Stimulated activated CD8-positive, alpha-beta memory T cell treated with anti-CD3 and anti-CD28 coated beads, Interleukin-2, amount 100 ng/mL, for 1 hour (primary cell): ENCODE results near the gene IL11.

Source experiments
- DNase-seq, 2 donors: peaks; one replicate each; pipeline ENCODE4 v3.0.0-alpha.2; 2020; ENCODE audit warnings: low read depth in 2 of 2

The IL11 gene

GRCh38 chr19:55372316-55373081 lies 2.2 kb upstream of the IL11 start:
- no peak for DNase-seq

- DNase-seq = no peak
Observed at GRCh38 chr19:55369653-55370304, 484 bp downstream of the IL11 start.

GRCh38 chr19:55368701-55369563 lies 1.3 kb downstream of the IL11 start:
- no peak for DNase-seq

GRCh38 chr19:55368106-55368505 lies 2.2 kb downstream of the IL11 start:
- no peak for DNase-seq

GRCh38 chr19:55366790-55367189 lies 3.5 kb downstream of the IL11 start:
- no peak for DNase-seq

- DNase-seq = no peak
Observed at GRCh38 chr19:55365964-55366363, 4.3 kb downstream of the IL11 start.

GRCh38 chr19:55365245-55365644 lies 5.0 kb downstream of the IL11 start:
- no peak for DNase-seq

- no peak for DNase-seq
Observed at GRCh38 chr19:55362990-55363716, 7.1 kb downstream of the IL11 start, which contains the start of gene GARIN5B. TSS of gene GARIN5B (minus strand) at chr19:55363260. CDS start at chr19:55363066, 194 bp downstream.

GRCh38 chr19:55362174-55362989 lies 7.9 kb downstream of the IL11 start:
- DNase-seq = no peak

- DNase-seq = no peak
Observed at GRCh38 chr19:55360902-55361301, 9.4 kb downstream of the IL11 start.

- no peak for DNase-seq
Observed at GRCh38 chr19:55358943-55359908, 11.0 kb downstream of the IL11 start.

GRCh38 chr19:55358493-55358892 lies 11.8 kb downstream of the IL11 start:
- DNase-seq = no peak

- DNase-seq = no peak
Observed at GRCh38 chr19:55355213-55355821, 14.9 kb downstream of the IL11 start.

- DNase-seq = no peak
Observed at GRCh38 chr19:55354698-55355212, 15.5 kb downstream of the IL11 start, which contains the start of gene COX6B2. TSS of gene COX6B2 (minus strand) at chr19:55354719. CDS start at chr19:55354521, 198 bp downstream.

GRCh38 chr19:55353803-55354697 lies 16.2 kb downstream of the IL11 start:
- peak in 1 of 2 donors; percentile 39 for DNase-seq

- DNase-seq = no peak
Observed at GRCh38 chr19:55353356-55353802, 16.9 kb downstream of the IL11 start.

GRCh38 chr19:55352549-55353145 lies 17.6 kb downstream of the IL11 start:
- no peak for DNase-seq
